Keratinocyte (primary cell): ENCODE data around the gene PLEKHA6.

Source experiments
- EZH2 ChIP-seq: IDR thresholded peaks from one replicate; pipeline ENCODE4 v1.6.1; 2012; ENCODE audit warnings: inconsistent platforms, mild to moderate bottlenecking, low read length, moderate library complexity
- TF ChIP-seq, protein P1 (sequence below), 3 experiments: IDR thresholded peaks in 1 of 3; conservative IDR thresholded peaks in 1 of 3; optimal IDR thresholded peaks in 1 of 3; 2 replicates in 2 of 3; 3 replicates in 1 of 3; pipeline versions ENCODE3 to v1.5.1; 2011; ENCODE audit warnings: low read length in 3 of 3, mild to moderate bottlenecking in 3 of 3, moderate library complexity in 2 of 3, control low read depth in 1 of 3, inconsistent platforms in 1 of 3; ENCODE audit not compliant: insufficient read depth in 2 of 3; ENCODE audit errors: extremely low read depth in 1 of 3

DNA sequence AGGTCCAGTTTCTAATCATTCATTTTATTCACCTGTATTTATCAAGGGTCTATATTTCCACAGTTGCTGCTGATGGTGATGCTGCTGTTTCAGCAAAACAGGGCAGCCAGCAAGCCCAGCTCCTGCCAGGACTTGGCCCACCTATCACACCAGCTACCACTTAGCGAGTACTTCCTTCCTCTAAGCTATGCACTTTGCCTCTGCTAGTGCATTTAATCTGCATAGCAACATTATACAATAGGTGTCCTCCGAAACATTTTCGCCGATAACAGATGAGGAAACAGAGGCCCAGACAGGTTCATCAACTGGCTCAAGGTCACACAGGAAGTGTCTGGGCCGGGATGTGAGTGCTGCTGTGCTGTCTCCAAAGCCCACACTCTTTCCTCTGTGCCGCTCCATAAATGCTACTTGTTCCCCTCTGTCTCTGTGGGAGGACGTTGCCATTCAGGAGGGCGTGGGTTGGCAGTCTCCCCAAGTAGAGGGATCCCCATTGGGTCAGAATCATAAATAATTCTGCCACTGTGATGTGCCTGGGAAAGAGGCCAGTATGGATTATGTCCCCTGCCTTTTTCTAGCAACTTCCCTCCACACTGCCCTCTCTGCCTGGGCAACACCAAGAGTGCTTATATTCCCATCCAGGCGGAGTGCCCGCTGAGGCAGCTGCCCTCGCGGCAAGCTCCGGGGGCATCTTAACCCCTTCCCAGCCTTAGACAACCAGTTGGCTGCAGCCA lies 9.4 kb upstream of the PLEKHA6 start:
- TF ChIP-seq, protein P1, sequence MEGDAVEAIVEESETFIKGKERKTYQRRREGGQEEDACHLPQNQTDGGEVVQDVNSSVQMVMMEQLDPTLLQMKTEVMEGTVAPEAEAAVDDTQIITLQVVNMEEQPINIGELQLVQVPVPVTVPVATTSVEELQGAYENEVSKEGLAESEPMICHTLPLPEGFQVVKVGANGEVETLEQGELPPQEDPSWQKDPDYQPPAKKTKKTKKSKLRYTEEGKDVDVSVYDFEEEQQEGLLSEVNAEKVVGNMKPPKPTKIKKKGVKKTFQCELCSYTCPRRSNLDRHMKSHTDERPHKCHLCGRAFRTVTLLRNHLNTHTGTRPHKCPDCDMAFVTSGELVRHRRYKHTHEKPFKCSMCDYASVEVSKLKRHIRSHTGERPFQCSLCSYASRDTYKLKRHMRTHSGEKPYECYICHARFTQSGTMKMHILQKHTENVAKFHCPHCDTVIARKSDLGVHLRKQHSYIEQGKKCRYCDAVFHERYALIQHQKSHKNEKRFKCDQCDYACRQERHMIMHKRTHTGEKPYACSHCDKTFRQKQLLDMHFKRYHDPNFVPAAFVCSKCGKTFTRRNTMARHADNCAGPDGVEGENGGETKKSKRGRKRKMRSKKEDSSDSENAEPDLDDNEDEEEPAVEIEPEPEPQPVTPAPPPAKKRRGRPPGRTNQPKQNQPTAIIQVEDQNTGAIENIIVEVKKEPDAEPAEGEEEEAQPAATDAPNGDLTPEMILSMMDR (optimal IDR thresholded peaks at IDR 0.05 in 1 of 3, IDR thresholded peaks at IDR 0.05 in 1 of 3, conservative IDR thresholded peaks at IDR 0.05 in 1 of 3; ENCODE audit: extremely low read depth in 1 of 3, insufficient read depth in 2 of 3, low read length in 3 of 3) = no peak
- TF ChIP-seq EZH2 = no peak
